Stimulated activated CD8-positive, alpha-beta memory T cell treated with anti-CD3 and anti-CD28 coated beads, Interleukin-12 subunit alpha, Interleukin-12 subunit beta, amount 100 ng/mL, for 24 hours (primary cell): ENCODE measurements around the gene TRIM27.
"Not testable (repeated sequence)": the region's sequence is repeated elsewhere in the genome, so short reads cannot be mapped to it uniquely, and the experiment has no call there.

Source experiments
- DNase-seq: peaks from one replicate; pipeline ENCODE4 v3.0.0-alpha.2; 2020; ENCODE audit errors: extremely low read depth

Gene TRIM27

DNA sequence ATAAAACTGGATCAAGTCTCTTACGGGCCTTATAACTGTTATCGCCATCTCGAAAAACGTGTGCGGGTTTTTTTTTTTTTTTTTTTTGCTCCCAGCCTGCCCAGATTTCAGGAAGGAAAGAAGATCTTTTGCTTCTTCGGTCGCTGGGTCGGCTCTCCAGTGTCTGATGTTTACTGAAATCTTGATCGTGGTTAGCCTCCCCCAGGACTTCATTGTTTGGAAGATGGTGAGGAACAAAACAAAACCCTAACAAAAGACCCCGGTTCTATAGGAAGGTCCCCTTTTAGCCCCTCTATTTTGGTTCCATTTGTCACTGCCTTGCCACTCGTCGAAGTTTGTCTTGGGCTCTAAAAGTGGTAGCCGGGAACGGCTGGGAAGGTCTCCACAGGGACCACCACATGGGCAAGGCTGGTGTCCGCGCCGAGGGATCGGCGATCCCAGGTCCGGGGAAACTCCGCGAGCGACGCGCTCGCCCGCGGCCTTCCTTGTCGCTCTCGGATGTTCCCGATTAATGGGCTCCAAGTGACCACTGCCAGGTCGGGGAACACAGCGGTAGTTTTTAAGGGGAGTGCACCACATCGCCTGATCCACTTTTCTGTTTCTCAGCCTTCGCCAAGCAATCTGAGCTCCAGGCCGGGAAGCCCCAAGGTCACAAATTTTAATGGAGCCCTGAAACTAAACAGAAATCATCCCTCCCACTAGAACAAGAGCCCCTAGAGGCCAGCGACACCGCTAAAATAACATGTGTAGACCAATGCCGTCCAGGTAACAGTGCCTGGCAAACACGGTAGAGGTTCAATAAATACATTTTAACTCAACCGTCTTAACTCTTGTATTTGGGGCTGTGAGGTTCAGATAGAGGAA lies 27.0 kb downstream of the TRIM27 start:
- DNase-seq: no peak

DNA sequence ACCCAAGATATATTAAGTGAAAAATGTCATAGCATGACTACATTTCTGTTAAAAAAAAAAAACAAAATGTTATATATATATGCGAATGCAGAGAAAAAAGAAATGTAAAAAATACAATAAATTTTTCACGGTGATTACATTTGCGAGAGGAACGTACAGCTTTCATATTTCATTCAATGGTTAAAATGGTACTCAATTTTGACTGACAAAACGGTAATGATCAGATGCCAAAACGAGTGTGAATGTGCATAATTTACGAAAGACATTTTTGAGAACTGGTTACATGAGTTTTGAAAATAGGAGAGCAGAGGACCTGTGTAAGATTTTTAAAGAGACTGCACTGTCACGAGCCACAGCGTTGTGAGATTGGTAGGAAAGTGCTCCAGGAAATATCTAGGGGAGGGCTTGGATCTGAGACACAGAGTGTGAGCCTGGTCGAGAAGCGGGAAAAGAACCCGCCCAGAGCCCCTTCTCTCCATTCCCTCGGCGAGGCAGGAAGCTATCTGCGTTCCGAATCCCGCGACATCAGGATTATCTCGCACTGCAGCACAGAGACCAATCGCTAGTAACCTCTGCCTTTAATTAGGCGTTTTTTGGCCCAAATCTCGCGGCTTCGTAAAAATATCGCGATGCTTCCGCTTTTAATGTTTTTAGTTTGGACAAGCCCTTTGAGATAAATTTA lies 28.5 kb downstream of the TRIM27 start:
- peak; percentile 65 for DNase-seq

DNA sequence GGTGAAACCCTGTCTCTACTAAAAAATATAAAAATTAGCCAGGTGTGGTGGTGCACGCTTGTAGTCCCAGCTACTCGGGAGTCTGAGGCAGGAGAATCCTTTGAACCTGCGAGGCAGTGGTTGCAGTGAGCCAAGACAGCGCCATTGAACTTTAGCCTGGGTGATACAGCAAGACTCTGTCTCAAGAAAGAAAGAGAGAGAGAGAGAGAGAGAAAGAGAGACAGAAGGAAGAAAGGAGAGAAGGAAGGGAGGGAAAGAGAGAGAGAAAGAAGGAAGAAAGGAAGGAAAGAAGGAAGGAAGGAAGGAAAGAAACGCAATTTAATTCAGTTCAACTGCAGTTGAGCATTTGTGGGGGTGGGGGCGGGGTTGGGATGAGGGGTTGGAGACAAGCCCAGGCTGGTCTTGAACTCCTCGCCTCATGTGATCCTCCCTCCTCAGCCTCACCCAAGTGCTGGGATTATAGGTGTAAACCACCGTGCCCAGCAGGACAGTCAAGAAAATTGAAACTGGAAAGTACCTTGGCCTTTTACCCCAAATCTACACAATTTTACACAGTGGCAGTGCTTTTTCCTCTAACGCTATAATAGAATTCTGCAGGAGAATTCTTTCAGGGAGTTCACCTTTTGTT lies 30.5 kb downstream of the TRIM27 start:
- no peak for DNase-seq

DNA sequence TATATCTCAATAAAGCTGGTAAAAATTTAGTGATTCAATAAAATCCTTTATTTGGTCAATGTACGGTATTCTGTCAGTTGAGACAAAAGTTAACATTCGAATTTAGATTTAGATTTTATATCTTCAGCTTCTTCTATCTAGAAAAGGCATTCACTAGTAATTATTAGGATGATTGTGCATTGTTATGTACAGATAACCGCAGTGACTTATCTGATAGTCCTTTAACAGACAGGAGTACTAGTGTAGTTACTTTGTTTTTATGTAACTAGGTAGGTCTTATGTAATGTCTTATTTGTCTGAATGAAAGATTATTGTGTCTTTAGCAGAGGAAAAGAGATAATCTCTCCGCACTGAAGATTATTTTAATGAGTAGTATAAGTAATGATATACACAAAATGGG lies 31.3 kb downstream of the TRIM27 start:
- no peak for DNase-seq

DNA sequence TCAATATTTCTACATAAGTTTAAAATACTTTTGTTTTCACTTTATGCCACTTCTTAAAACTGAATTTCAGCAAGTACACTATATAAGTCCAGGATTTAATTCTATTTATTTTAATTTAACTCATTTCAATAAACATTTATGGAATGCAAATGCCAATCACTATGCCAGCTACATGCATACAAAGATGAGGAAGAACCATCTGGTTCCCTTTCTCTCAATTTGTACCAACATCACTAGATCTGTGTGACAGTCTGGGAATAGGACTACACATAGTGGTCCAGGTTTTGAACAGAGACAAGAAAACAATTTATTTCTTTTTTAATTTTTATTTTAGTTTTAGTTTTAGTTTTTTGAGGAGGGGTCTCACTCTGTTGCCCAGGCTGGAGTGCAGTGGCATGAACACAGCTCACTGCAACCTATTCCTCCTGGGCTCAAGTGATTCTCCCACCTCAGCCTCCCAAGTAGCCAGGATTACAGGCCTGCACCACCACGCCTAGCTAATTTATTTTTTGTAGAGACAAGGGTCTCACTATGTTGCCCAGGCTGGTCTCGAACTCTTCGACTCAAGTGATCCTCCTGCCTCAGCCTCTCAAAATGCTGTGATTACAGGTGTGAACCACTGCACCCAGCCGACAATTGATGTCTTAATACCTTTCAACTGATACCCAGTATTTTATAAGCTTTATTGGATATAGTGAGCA lies 35.8 kb downstream of the TRIM27 start:
- DNase-seq: no peak

DNA sequence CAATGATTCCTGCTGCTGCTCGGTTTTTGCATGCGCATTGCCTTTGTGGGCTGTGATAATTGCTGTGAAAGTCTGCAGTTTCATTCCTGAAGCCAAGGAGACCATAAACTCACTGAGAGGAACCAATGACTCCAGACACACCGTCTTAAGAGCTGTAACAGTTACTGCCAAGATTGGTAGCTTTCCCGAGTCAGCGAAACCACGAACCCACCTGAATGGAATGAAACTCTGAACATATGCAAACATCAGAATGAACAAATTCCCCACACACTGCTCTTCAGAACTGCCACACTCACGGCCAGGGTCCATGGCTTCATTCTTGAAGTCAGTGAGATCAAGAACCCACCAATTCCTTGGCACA lies 37.7 kb downstream of the TRIM27 start:
- DNase-seq: no peak

DNA sequence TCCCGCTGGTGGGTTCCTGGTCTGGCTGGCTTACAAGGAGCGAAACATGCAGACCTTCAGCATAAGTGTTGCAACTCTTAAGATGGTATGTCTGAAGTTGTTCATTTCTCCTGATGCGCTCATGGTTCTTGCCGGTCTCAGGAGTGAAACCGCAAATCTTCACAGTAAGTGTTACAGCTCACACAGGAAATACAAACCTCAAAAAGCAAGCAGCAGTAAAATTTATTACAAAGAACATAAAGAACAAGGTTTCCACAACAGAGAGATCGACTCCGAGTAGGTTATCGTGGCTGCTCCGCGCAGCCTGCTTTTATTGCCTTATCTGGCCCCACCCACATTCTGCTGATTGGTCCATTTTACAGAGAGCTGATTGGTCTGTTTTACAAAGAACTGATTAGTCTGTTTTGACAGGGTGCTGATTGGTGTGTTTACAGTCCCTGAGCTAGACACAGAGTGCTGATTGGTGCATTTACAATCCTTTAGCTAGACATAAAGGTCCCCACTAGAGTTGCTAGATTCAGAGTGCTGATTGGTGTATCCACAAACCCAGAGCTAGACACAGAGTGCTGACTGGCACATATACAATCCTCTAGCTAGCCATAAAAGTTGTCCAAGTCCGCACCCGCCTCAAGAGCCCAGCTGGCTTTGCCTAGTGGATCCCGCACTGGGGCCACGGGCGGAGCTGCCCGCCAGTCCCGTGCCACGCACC lies 39.2 kb downstream of the TRIM27 start:
- no peak for DNase-seq

DNA sequence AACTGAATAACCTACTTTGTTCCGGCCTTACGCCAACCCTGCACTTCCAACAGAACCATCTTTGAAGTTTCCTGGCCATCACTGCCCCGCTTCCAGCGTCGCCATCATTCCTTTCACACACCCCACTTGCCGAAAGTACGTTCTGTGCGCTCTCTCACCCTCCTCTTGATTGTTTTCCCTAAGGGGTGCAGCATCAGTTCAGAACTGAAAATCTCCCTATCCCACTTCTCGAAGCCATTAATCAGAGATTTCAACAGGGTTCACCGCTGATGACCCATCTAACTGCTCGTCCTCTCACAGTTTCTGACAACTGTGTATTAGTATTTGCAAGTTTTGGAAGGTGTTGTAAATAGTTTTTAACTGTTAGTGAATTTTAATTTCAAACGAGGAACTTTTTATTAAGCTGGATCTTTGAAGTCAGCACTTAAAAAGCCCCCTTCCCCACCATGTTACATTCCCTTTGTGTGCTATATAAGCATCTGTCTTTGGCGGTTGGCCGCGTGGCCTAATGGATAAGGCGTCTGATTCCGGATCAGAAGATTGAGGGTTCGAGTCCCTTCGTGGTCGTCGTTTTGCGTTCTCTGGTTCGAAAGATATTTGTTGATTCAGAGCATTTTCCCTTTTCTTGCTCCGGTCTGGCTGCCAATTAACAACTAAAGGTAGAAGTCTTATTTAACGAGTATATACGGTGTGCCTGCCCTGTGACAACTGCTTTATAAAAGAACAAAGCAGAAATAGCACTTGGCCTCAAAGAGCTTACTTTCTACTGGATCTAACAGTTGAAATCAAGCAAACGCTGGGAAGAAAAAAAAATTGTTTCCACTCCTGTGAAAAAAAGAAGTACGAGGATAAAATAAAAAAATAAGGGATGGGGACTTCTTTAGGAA lies 42.6 kb downstream of the TRIM27 start:
- no peak for DNase-seq

DNA sequence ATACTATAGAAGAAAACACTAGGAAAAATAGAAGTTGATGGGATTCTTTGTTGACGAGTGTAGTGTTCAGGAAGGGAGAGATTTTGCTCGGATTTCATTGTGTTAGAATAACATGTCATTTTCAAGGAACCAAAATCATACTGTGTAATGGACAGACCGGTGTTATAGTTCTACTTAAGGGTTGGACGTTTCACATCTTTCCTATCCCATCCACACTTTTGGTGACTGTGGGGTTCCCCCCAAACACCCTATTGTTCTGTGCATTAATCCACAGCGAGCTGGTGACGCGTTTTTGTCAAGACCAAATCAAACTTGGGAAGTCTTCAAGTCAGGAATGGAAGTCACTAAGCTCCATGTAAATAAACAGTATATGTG lies 43.3 kb downstream of the TRIM27 start:
- no peak for DNase-seq

DNA sequence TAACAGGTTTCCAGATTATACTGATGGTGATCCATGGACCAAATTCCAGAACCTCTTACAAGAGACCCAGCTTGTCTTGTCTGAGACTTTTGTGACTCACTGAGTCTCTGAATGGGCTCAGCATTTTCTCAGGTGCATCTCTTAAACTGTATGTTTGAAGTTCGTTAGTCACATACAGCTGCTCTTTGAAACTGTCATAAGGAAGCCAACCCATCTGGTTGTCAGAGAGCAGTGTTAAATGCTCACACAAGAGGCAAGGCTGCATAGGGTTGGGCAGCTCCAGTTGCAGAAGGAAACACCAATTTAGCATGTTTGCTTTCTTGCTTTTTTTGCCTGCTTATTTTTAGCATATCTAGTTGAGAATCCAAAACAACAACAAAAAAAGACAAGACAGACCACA lies 47.1 kb downstream of the TRIM27 start:
- DNase-seq: no peak

DNA sequence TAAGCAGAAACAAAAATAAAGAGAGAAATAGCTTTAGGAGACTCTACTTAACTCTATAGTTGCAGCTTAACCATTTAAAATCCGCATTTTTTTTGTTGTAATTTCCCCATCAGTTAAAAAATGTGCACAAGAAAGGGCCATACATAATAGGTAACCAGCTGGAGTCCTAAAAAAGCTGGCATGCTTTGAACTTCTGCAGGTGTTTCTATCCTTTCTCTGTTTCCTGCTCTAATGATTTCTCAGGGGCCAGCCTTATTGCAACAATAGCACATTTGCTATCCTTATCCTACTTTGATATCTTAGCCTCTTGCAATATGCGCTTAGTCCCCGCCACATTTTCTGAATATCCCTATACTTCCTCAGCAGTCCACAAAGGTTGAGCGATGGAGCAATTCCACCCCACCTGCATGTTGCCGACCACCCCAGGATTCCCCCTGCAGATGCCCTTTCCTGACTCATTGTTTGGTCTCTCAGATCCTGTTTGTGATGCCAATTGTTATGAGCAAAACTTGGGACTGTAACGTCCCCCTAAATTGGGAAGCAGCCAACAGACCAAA lies 48.5 kb downstream of the TRIM27 start:
- no peak for DNase-seq

DNA sequence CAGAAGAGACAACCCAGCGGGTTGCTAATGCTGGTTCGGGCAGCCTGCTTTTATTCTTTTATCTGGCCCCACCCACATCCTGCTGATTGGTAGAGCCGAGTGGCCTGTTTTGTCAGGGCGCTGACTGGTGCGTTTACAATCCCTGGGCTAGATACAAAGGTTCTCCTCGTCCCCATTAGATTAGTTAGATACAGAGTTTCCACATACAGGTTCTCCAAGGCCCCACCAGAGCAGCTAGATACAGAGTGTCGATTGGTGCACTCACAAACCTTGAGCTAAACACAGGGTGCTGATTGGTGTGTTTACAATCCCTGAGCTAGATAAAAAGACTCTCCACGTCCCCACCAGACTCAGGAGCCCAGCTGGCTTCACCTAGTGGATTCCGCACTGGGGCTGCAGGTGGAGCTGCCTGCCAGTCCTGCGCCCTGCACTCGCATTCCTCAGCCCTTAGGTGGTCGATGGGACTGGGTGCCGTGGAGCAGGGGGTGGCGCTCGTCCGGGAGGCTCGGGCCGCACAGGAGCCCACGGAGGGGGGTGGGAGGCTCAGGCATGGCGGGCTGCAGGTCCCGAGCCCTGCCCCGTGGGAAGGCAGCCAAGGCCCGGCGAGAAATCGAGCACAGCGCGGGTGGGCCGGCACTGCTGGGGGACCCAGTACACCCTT lies 51.5 kb downstream of the TRIM27 start:
- DNase-seq: not testable (repeated sequence)

DNA sequence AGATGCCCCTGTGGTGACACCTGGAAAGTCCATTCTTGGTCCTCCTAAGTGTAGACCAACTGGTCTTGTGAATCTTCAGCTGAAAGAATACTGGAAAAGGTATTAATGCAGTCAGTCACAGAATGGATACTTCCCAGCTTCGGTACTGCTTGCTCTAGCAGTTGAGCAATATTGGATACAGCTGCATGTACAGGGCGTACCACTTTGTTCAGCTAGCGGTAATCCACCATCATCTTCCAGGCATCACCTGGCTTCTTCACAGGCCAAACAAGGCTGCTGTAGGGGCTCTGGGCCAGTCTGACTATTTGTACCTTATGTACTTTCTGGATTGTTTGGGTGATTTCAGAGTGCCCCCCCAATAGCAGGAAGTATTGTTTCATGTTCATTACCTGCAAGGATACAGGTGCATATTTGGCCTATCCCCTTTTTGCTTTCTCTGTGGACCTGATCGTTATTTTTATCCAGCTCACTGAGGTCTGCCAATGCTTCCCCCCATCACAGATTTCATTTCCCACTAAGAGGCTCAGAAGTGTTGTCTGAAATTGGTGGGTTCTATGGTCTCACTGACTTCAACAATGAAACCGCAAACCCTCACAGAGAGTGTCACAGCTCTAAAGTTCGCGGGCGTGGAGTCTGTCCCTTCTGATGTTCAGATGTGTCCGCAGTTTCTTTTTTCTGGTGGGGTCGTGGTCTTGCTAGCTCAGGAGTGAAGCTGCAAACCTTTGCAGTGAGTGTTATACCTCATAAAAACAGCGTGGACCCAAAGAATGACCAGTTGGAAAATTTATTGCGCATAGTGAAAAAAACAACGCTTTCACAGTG lies 52.2 kb downstream of the TRIM27 start:
- no peak for DNase-seq

DNA sequence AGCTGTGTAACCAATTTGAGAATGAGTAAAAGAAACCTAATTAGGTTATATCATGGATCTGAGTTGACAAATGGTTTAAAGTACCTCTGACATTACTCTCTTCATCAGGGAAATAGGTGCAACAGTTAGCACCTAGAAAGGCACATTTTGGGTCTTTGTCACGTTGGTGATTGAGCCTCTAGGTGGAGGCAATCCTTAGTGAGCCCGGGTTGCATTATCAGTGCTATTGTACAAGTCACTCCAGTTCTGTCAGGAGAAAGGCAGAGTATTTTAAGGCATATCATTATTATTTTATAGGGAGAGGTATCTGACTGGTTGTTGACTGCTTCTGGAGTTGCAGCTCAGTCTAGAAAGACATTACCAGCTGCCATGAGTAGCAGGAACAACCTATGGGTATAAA lies 54.9 kb downstream of the TRIM27 start:
- no peak for DNase-seq

DNA sequence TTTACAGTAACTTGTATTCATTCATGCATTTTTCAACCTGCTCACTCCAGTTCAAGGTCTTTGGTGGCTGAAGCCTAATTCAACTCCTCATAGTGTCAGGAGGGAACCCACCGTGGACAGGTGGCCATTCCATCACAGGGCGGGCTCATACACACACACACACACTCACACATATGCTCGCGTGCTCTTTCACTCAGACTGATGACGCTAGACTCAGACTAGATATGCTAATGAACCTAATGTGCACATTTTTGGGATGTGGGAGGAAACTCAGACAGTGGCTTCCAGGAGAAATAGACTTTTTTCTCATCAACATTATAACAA lies 56.7 kb downstream of the TRIM27 start:
- no peak for DNase-seq

DNA sequence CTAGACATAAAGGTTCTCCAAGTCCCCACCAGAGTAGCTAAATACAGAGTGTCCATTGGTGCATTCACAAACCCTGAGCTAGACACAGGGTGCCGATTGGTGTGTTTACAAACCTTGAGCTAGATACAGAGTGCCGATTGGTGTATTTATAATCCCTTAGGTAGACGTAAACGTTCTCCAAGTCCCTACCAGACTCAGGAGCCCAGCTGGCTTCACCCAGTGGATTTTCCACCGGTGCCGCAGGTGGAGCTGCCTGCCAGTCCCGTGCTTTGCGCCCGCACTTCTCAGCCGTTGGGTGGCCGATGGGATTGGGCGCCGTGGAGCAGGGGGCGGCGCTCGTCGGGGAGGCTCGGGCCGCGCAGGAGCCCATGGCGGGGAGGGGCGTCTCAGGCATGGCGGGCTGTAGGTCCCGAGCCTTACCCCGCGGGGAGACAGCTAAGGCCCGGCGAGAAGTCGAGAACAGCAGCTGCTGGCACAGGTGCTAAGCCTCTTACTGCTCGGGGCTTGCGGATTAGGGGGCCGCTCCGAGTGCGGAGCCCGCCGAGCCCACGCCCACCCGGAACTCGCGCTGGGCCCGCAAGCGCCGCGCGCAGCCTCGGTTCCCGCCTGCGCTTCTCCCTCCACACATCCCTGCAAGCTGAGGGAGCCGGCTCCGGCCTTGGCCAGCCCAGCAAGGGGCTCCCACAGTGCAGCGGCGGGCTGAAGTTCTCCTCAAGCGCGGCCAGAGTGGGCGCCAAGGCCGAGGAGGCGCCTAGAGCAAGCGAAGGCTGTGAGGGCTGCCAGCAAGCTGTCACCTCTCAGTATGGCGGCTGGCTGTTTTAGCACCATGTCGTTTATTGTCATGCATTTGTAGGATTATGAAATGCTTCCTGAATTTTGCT lies 57.3 kb downstream of the TRIM27 start:
- peak; percentile 36 for DNase-seq

DNA sequence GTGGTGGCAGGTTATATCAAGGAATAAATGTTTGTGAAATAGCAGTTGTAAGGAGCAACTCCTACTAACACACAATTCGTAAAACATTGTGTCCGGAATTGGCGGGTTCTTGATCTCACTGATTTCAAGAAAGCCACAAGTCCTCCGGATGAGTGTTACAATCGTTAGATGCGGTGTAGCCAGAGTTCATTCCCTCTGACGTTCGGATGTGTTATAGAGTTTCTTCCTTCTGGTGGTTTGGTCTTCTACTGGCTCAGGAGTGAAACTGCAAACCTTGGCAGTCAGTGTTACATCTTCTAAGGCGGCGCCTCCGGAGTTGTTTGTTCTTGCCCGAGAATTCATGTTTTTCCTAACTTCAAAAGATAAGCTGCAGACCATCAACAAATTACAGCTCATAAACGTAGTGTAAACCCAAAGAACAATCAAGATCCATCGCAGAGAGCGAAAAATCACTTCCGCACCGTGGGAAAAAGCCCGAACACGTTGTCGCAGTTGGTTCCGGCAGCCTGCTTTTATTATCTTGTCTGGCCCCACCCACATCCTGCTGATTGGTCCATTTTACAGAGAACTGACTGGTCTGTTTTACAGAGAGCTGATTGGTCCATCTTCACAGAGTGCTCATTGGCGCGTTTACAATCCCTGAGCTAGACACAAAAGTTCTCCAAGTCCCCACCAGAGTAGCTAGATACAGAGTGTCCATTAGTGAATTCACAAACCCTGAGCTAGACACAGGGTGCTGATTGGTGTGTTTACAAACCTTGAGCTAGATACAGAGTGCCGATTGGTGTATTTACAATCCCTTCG lies 58.2 kb downstream of the TRIM27 start:
- DNase-seq: peak; percentile 27
